HG03521 (cell line): ENCODE results near the gene RAB1A.
"Not testable (repeated sequence)": the region's sequence is repeated elsewhere in the genome, so short reads cannot be mapped to it uniquely, and the experiment has no call there.

ENCODE experiments used
- ATAC-seq: cut with Tn5 transposase; IDR thresholded peaks from one replicate; pipeline ENCODE4 v1.9.1; 2021; ENCODE audit warnings: mild to moderate bottlenecking, moderate library complexity; ENCODE audit not compliant: unreplicated experiment

Gene RAB1A

GRCh38 chr2:65129826-65130663 lies at the start of gene RAB1A:
RAB1A (minus strand) TSS chr2:65130106; CDS start chr2:65129915, 191 bp downstream.
- peak; percentile 94 for ATAC-seq

- no peak for ATAC-seq
Measured at GRCh38 chr2:65177751-65178442, 48.0 kb upstream of the RAB1A start.

- no peak for ATAC-seq
Measured at GRCh38 chr2:65175894-65176530, 46.1 kb upstream of the RAB1A start.

GRCh38 chr2:65174031-65174430 lies 44.1 kb upstream of the RAB1A start:
- ATAC-seq: not testable (repeated sequence)

DNA sequence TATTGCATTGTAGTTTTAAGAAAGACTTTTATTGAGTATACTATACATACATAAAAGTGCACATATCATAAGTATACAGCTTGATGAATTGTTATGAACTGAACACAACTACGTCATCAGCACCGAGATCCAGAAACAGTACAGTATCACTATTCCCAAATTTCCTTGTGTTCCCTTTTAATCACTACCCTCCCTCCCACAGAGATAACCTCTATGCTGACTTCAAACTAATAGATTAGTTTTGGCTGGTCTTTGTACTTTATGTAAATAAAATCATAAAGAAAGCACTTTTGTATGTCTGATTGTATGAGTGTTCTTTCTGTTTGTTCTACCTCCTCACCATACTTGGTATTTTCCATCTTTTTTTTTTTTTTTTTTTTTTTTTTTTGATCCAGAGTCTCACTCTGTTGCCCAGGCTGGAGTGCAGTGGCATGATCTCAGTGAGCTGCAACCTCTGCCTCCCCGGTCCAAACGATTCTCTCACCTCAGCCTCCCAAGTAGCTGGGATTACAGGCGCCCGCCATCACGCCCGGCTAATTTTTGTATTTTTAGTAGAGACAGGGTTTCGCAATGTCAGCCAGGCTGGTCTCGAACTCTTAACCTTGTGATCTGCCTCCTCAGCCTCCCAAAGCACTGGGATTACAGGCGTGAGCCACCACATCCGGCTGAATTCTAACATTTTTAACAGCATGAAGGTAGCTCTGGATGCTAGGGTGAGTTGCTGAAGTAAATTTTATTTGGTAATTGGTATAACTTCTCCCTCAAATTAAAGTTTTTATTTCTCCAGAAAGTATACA lies 43.3 kb upstream of the RAB1A start:
- no peak for ATAC-seq

DNA sequence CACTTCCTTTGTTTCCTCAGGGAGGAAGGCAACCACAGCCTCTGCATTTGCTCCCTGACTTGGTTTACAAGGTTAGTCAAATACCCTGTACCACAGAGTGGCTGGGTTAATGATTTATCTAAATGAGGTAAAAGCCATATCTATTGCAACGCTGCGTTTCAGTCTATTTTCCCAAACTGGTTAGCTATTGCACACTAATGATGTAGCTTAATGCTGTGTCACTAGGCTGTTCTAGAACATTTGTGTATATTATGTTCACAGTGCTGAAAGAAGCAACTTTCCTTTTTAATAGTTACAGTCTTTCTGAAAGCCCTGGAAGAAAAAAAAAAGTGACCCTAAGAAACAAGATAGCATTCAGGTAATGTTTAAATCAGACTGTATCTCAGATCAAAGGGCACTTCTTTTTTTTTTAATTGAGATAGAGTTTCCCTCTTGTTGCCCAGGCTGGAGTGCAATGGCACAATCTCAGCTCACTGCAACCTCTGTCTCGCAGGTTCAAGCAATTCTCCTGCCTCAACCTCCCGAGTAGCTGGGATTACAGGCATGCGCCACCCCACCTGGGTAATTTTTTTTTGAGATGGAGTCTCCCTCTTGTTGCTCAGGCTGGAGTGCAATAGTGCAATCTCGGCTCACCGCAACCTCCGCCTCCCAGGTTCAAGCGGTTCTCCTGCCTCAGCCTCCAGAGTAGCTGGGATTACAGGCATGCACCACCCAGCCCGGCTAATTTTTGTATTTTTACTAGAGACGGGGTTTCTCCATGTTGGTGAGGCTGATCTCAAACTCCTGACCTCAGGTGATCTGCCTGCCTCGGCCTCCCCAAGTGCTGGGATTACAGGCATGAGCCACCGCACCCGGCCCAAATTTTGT lies 40.9 kb upstream of the RAB1A start:
- not testable (repeated sequence) for ATAC-seq

DNA sequence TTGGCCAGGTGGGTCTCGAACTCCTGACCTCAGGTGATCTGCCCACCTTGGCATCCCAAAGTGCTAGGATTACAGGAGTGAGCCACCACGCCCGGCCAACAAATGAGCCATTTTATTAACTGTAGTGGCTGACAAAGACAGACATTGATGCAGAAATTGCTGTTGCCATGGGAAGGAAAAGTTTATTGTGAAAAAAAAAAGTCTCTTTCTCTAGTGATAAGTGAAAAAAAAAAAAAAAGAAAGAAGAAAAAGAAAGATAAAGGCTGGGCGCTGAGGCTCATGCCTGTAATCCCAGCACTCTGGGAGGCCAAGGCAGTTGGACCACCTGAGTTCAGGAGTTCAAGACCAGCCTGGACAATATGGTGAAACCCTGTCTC lies 39.8 kb upstream of the RAB1A start:
- ATAC-seq: no peak

GRCh38 chr2:65165558-65165957 lies 35.7 kb upstream of the RAB1A start:
- ATAC-seq: no peak

- ATAC-seq: no peak
Measured at GRCh38 chr2:65164426-65164891, 34.6 kb upstream of the RAB1A start.

DNA sequence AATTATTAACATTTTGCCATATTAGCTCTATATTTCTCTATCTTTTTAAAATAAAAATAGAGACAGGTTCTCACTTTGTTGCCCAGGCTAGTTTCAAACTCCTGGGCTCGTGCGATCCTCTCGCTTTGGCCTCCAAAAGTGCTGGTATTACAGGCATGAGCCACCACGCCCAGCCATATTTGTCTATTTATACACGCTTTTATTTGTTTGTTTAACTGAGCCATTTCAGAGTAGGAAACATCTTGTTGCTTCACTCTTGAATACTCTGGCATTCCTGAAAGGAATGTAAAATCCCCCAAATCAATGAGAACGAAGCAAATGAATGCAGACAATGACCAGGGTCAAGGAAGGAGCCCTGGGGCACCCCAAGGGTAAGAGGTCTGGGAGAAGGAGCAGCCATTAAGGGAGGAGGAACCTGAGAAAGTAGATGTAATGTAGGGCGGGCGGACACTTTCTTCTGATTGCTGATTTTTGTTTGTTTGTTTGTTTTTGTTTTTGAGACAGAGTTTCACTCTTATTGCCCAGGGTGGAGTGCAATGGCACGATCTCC lies 31.7 kb upstream of the RAB1A start:
- no peak for ATAC-seq

DNA sequence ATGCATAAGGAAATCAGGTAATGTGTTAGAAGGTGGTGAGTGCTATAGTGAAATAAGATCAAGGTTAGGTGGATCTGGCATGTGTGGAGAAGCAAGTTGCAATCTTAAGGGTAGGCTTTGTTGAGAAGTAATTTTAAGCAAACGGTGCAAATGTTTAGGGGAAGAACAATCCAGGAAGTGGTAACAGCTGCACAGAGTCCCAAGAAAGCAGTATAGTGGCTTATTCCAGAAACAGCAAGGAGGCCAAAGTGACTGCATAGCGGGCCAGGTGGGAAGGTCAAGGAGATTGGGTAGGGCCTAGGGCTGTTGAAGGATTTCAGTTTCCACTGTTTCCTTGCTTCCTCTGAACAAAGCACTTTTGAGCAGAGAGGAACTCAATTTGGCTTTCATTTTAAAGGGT lies 30.0 kb upstream of the RAB1A start:
- ATAC-seq: no peak

GRCh38 chr2:65159261-65159660 lies 29.4 kb upstream of the RAB1A start:
- ATAC-seq: no peak

- no peak for ATAC-seq
Measured at GRCh38 chr2:65158557-65158956, 28.7 kb upstream of the RAB1A start.

DNA sequence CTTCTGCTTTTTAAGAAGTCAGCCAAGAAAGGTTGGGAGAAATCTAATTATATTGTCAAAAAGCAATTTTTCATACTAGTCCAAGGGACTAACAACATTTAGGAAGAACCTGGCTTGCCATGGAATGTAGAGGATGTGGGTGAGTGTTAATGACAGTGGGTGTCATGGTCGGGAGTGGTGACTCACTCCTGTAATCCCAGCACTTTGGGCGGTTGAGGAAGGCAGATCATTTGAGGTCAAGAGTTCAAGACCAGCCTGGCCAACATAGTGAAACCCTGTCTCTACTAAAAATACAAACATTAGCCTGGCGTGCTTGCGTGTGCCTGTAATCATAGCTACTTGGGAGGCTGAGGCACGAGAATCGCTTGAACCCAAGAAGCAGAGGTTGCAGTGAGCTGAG lies 27.9 kb upstream of the RAB1A start:
- not testable (repeated sequence) for ATAC-seq

DNA sequence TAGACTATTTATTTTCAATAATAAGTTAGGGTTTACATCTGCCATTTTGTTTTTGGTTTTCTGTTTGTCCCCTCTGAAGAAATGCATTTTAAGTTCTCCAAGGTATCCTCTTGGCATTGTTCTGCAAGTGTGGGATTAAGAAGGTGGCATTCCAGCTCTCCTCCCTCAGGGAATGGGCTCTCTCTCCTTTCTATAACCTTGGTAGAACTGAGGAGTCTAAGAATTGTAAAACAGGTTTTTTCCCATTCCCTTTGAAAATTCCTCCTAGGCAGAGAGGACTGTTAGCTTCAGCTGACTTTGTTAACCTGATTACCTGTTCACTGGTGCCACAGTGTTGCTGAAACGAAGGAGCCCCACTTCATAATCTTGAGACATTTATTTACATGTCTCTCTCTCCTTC lies 26.1 kb upstream of the RAB1A start:
- no peak for ATAC-seq

GRCh38 chr2:65153515-65153914 lies 23.6 kb upstream of the RAB1A start:
- ATAC-seq: no peak

- no peak for ATAC-seq
Measured at GRCh38 chr2:65146078-65146477, 16.2 kb upstream of the RAB1A start.

DNA sequence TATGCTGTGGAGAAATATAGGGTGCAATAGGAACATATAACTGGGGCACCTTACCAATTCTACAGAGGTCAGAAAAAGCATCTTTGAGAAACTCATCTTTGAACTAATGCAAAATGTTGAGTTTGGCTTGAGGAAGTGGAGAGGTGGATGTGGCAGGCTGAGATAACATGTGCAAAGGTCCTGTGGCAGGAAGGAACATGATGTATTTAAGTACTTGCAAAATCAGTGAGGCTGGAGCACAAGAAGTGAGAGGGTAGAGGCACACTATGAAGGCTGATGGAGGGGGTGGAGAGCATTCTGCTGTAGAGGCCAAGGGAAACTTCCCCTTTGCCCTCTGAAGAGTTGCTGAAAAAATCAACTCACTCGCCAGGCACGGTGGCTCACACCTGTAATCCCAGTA lies 14.7 kb upstream of the RAB1A start:
- no peak for ATAC-seq

DNA sequence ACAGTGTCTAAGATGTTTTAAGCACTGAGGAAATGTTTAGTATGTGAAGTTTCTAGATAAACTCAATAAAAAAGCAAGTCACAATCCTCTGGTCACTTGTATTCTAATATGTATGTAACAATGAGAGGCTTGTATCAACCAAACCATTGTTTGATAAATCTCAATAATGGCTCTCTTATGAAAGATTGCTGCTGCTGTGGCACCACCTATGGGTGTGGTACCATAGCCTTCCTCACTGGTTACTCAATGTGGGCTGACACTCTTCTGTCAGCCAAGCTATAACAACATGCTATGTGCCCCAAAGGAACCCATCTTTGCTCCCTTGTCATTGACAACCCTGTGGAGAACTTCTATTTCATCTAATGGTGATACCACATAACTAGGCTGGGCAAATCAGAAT lies 12.6 kb upstream of the RAB1A start:
- ATAC-seq: no peak
